HCT116 (cell line): Measurements from ENCODE around the gene SOX6. TPM values are rescaled to one million over a fixed set of nuclear protein-coding genes. Genes with fewer than 3 reads are reported as not detected.

Experiments used
- ATAC-seq: fragments of 200-7000 bp; cut with Tn5 transposase; 2 replicates; pipeline ENCODE4 v1.9.1; 2020; ENCODE audit warnings: mild to moderate bottlenecking, moderate library complexity
- BruUV-seq: library from RNA; stranded (reverse); fragments of 400-500 nt; replicated peaks from 2 replicates; lab custom pipeline; 2021; lab: Mats Ljungman, UMichigan
- CTCF ChIA-PET: fragments of 300-600 bp; sonication (Branson Sonifier 250); formaldehyde crosslinking; loops from one replicate; lab custom pipeline; 2021; ENCODE audit warnings: antibody characterized with exemption; lab: Charles Lee
- POLR2A ChIA-PET: fragments of 300-600, 350-600 bp; sonication (Branson Sonifier 250); formaldehyde crosslinking; loops from one replicate; lab custom pipeline; 2021; ENCODE audit warnings: antibody characterized with exemption; lab: Charles Lee
- RAD21 ChIA-PET, 2 experiments: fragments of 300-600 bp; sonication (Branson Sonifier 250); formaldehyde crosslinking; loops; one replicate each; lab custom pipeline; 2023; ENCODE audit warnings: low total read pairs in 2 of 2; ENCODE audit not compliant: uncharacterized antibody in 2 of 2, unreplicated experiment in 2 of 2, low non-redundant PET in 1 of 2; lab: Charles Lee
- DNase-seq: peaks from one replicate; pipeline ENCODE4 v3.0.0-alpha.2; 2010; ENCODE audit warnings: low read depth, low spot score
- H2AFZ ChIP-seq: fragments of 200-600 bp; shearing (Covaris generic), sonication (generic); 2 replicates; pipeline ENCODE4 v1.6.1; 2017; ENCODE audit warnings: low read depth, mixed run types, mixed read lengths, antibody characterized with exemption, low read length; ENCODE audit not compliant: poor library complexity, severe bottlenecking
- H3K27ac ChIP-seq: 2 replicates; pipeline ENCODE4 v1.5.1; 2012; ENCODE audit warnings: low read depth, low read length
- H3K27me3 ChIP-seq: fragments of 200-600 bp; sonication (generic); 2 replicates; pipeline ENCODE4 v1.6.1; 2016; ENCODE audit warnings: mixed run types, low read length, mixed read lengths; ENCODE audit not compliant: insufficient read depth
- H3K36me3 ChIP-seq, 2 experiments: fragments of 200-500 bp in 1 of 2; fragments of 200-600 bp in 1 of 2; sonication (Bioruptor generic) in 1 of 2; sonication (generic) in 1 of 2; 2 replicates each; pipeline versions ENCODE4 v1.5.1 to v1.6.1; 2014 to 2016; ENCODE audit warnings: low read length in 2 of 2, inconsistent platforms in 1 of 2, mixed read lengths in 1 of 2, mixed run types in 1 of 2; ENCODE audit not compliant: insufficient read depth in 2 of 2, control insufficient read depth in 1 of 2
- H3K4me1 ChIP-seq, 2 experiments: fragments of 200-600 bp in 1 of 2; sonication (generic) in 1 of 2; 2 replicates each; pipeline versions ENCODE4 v1.5.1 to v1.6.1; 2012 to 2017; ENCODE audit warnings: low read length in 2 of 2, inconsistent platforms in 1 of 2, mild to moderate bottlenecking in 1 of 2, mixed read lengths in 1 of 2, mixed run types in 1 of 2, moderate library complexity in 1 of 2; ENCODE audit not compliant: insufficient read depth in 2 of 2, control insufficient read depth in 1 of 2
- H3K4me2 ChIP-seq: fragments of 200-600 bp; sonication (generic); 2 replicates; pipeline ENCODE4 v1.6.1; 2017; ENCODE audit warnings: mixed run types, low read length, mixed read lengths
- H3K4me3 ChIP-seq, 2 experiments: fragments of 200-600 bp in 1 of 2; sonication (generic) in 1 of 2; replicated peaks in 1 of 2; 2 replicates each; pipeline ENCODE4 v1.5.1; 2011 to 2016; ENCODE audit warnings: low read length in 2 of 2, control low read depth in 1 of 2, low read depth in 1 of 2, mild to moderate bottlenecking in 1 of 2, mixed read lengths in 1 of 2, mixed run types in 1 of 2
- H3K79me2 ChIP-seq: fragments of 200-600 bp; sonication (generic); 2 replicates; pipeline ENCODE4 v1.6.1; 2017; ENCODE audit warnings: mild to moderate bottlenecking, mixed run types, low read length, moderate library complexity, mixed read lengths; ENCODE audit not compliant: insufficient read depth
- H3K9ac ChIP-seq: fragments of 200-600 bp; sonication (generic); 2 replicates; pipeline ENCODE4 v1.6.1; 2016; ENCODE audit warnings: low read length, mixed read lengths
- H3K9me2 ChIP-seq: fragments of 200-600 bp; sonication (generic), shearing (Covaris generic); 2 replicates; pipeline ENCODE4 v1.6.1; 2017; ENCODE audit warnings: mixed run types, mild to moderate bottlenecking, moderate library complexity; ENCODE audit not compliant: insufficient read depth
- H3K9me3 ChIP-seq, 2 experiments: fragments of 200-500 bp in 1 of 2; fragments of 200-600 bp in 1 of 2; sonication (Bioruptor generic) in 1 of 2; sonication (generic) in 1 of 2; 2 replicates each; pipeline ENCODE4 v1.6.1; 2014 to 2017; ENCODE audit warnings: low read length in 2 of 2, mixed read lengths in 2 of 2, inconsistent platforms in 1 of 2, low read depth in 1 of 2, mild to moderate bottlenecking in 1 of 2, mixed run types in 1 of 2, moderate library complexity in 1 of 2; ENCODE audit not compliant: control insufficient read depth in 1 of 2, insufficient read depth in 1 of 2
- H4K20me1 ChIP-seq: fragments of 200-600 bp; sonication (generic), shearing (Covaris generic); 2 replicates; pipeline ENCODE4 v1.6.1; 2017; ENCODE audit warnings: mixed run types, mild to moderate bottlenecking, moderate library complexity; ENCODE audit not compliant: insufficient read depth
- CBX3 ChIP-seq: IDR thresholded peaks from 2 replicates; pipeline ENCODE4 v1.6.1; 2012; ENCODE audit warnings: low read depth
- CEBPB ChIP-seq: IDR thresholded peaks from 2 replicates; pipeline ENCODE4 v1.6.1; 2012; ENCODE audit warnings: low read depth
- CTCF ChIP-seq, 3 experiments: fragments of 200-600 bp in 1 of 3; sonication (generic) in 1 of 3; IDR thresholded peaks in 2 of 3; conservative IDR thresholded peaks in 1 of 3; 2 replicates each; pipeline ENCODE4 v1.5.1; 2012 to 2017; ENCODE audit warnings: low read depth in 2 of 3, low read length in 2 of 3, antibody characterized with exemption in 1 of 3, borderline replicate concordance in 1 of 3, control low read depth in 1 of 3, mild to moderate bottlenecking in 1 of 3, mixed read lengths in 1 of 3, mixed run types in 1 of 3, moderate library complexity in 1 of 3; ENCODE audit not compliant: insufficient read depth in 1 of 3
- ELF1 ChIP-seq: IDR thresholded peaks from 2 replicates; pipeline ENCODE4 v1.6.1; 2012; ENCODE audit warnings: low read depth, borderline replicate concordance
- EZH2phosphoT487 ChIP-seq: fragments of 200-600 bp; IDR thresholded peaks from 2 replicates; pipeline ENCODE4 v1.6.1; 2018; ENCODE audit warnings: antibody characterized with exemption, borderline replicate concordance
- FOSL1 ChIP-seq: IDR thresholded peaks from 2 replicates; pipeline ENCODE4 v1.6.1; 2012; ENCODE audit warnings: low read depth
- JUND ChIP-seq: IDR thresholded peaks from 2 replicates; pipeline ENCODE4 v1.6.1; 2012
- POLR2AphosphoS5 ChIP-seq: IDR thresholded peaks from 2 replicates; pipeline ENCODE4 v1.6.1; 2011; ENCODE audit warnings: mild to moderate bottlenecking, low read depth, low read length, moderate library complexity
- RAD21 ChIP-seq: IDR thresholded peaks from 2 replicates; pipeline ENCODE4 v1.6.1; 2012; ENCODE audit warnings: low read depth, mild to moderate bottlenecking
- REST ChIP-seq: IDR thresholded peaks from 2 replicates; pipeline ENCODE4 v1.6.1; 2012; ENCODE audit warnings: low read depth
- SIN3A ChIP-seq: IDR thresholded peaks from 2 replicates; pipeline ENCODE4 v1.6.1; 2012; ENCODE audit warnings: low read depth
- SP1 ChIP-seq: IDR thresholded peaks from 2 replicates; pipeline ENCODE4 v1.6.1; 2012; ENCODE audit warnings: low read depth
- SRF ChIP-seq: IDR thresholded peaks from 2 replicates; pipeline ENCODE4 v1.6.1; 2012; ENCODE audit warnings: low read depth
- TCF7L2 ChIP-seq: IDR thresholded peaks from 2 replicates; pipeline ENCODE4 v1.7.0; 2011; ENCODE audit warnings: borderline replicate concordance, inconsistent platforms; ENCODE audit not compliant: insufficient read depth, insufficient read length; ENCODE audit errors: extremely low read depth
- ZBTB33 ChIP-seq: IDR thresholded peaks from 2 replicates; pipeline ENCODE4 v1.6.1; 2011; ENCODE audit warnings: mild to moderate bottlenecking, low read length, moderate library complexity; ENCODE audit not compliant: insufficient replicate concordance; ENCODE audit errors: extremely low read depth
- ZFX ChIP-seq: fragments of 450-650 bp; IDR thresholded peaks from 2 replicates; pipeline ENCODE4 v1.6.1; 2017
- ZNF274 ChIP-seq: fragments of 200-500 bp; sonication (Bioruptor generic); IDR thresholded peaks from 2 replicates; pipeline ENCODE4 v1.6.1; 2014; ENCODE audit warnings: mild to moderate bottlenecking, low read depth, low read length, inconsistent platforms
- intact Hi-C: fragments of 100-400 bp; cut with micrococcal nuclease; formaldehyde crosslinking; loops from 2 replicates; pipeline ENCODE4 v1.10.0; 2022
- total RNA-seq: library from RNA; stranded (reverse); gene quantifications from one replicate; pipeline ENCODE4 v1.2.1, GENCODE V29; 2021; ENCODE audit not compliant: unreplicated experiment
- TF ChIP-seq, protein P1 (sequence below): IDR thresholded peaks from 2 replicates; pipeline ENCODE4 v1.6.1; 2012
- TF ChIP-seq, protein P2 (sequence below): IDR thresholded peaks from 2 replicates; pipeline ENCODE4 v1.6.1; 2012

Gene SOX6
- total RNA-seq, 1 experiment from 2014 or later: 0.81 TPM

DNA sequence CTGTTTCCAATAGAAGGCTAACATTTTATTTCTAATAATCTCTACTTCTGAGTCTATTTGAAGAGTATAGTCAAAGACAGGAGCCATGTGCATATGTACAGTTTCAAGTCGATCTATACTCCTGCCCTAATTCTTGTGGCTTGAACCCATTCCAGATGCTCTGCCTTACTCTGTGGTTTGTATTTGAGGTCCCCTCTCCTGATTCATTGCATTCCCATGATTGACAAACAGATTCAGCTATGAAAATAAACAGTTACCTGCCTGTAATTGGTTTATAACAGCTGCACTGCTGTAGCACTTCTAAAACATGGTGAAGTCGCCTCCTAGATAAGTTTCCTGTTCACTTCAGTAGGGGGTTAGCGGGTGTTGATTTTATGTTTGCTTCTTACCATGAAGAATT lies 138.7 kb downstream of the SOX6 start:
- Histone ChIP-seq H3K36me3 (no peaks in the 10 kb centered on the region), H3K79me2 (no peaks in the 10 kb centered on the region), H3K9me2 (no peaks in the 10 kb centered on the region), H3K27me3 (0 out of 2 replicates have a peak, but pooled peaks cover 6% of the 10 kb centered on the region), H2AFZ (no peak overlapping the region), H3K4me3 (no peak overlapping the region), H3K27ac (no peak overlapping the region), H3K9ac (no peak overlapping the region), H3K9me3 (no peaks in the 10 kb centered on the region), H4K20me1 (no peaks in the 10 kb centered on the region), H3K4me2 (no peak overlapping the region), H3K4me1 (no peaks in the 10 kb centered on the region)
- no peak for DNase-seq
- no peak for TF ChIP-seq ZBTB33
- no peak for TF ChIP-seq CEBPB
- TF ChIP-seq CBX3: no peak
- TF ChIP-seq ZFX: no peak
- no peak for TF ChIP-seq ZNF274
- TF ChIP-seq TCF7L2: no peak
- TF ChIP-seq CTCF (IDR thresholded peaks at IDR 0.05 in 2 of 3, conservative IDR thresholded peaks at IDR 0.05 in 1 of 3; ENCODE audit: borderline replicate concordance in 1 of 3, insufficient read depth in 1 of 3, low read depth in 2 of 3, low read length in 2 of 3): no peak
- no peak for TF ChIP-seq ELF1
- TF ChIP-seq SIN3A: no peak
- no peak for TF ChIP-seq RAD21
- TF ChIP-seq JUND: no peak
- no peak for TF ChIP-seq REST
- TF ChIP-seq, protein P1, sequence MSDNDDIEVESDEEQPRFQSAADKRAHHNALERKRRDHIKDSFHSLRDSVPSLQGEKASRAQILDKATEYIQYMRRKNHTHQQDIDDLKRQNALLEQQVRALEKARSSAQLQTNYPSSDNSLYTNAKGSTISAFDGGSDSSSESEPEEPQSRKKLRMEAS: no peak
- no peak for TF ChIP-seq SP1
- no peak for TF ChIP-seq SRF
- TF ChIP-seq, protein P2, sequence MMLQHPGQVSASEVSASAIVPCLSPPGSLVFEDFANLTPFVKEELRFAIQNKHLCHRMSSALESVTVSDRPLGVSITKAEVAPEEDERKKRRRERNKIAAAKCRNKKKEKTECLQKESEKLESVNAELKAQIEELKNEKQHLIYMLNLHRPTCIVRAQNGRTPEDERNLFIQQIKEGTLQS: no peak
- TF ChIP-seq EZH2phosphoT487: no peak
- TF ChIP-seq FOSL1: no peak
- TF ChIP-seq POLR2AphosphoS5: no peak
- ChIA-PET POLR2A (no interaction called here), RAD21 (no interaction called here), CTCF (no interaction called here)
- no peak for ATAC-seq
- intact Hi-C loops: no loop called here
- BruUV-seq: no TSS peak
